Muscle of back (tissue), 11 donors: ENCODE results near the gene ATXN7L1. TPM values are rescaled to one million over a fixed set of nuclear protein-coding genes. Genes with fewer than 3 reads are reported as not detected.
A peak's percentile ranks its signal among the peaks of the same experiment; 100 is the strongest.
"Not testable (repeated sequence)": the region's sequence is repeated elsewhere in the genome, so short reads cannot be mapped to it uniquely, and the experiment has no call there.

Experiments
- DNase-seq, 3 donors: peaks; one replicate each; pipeline versions ENCODE4 v3.0.0 to v3.0.0-alpha.2; 2013
- polyA plus RNA-seq, 10 donors: library from polyadenylated mRNA; unstranded; fragments of 120-200 nt; gene quantifications; one replicate each; pipeline ENCODE4 v1.2.1, GENCODE V29; 2013; ENCODE audit not compliant: insufficient read length in 10 of 10

ATXN7L1 gene
- polyA plus RNA-seq, 10 donors: 5.1 to 9.1 (median 6.0) TPM

DNA sequence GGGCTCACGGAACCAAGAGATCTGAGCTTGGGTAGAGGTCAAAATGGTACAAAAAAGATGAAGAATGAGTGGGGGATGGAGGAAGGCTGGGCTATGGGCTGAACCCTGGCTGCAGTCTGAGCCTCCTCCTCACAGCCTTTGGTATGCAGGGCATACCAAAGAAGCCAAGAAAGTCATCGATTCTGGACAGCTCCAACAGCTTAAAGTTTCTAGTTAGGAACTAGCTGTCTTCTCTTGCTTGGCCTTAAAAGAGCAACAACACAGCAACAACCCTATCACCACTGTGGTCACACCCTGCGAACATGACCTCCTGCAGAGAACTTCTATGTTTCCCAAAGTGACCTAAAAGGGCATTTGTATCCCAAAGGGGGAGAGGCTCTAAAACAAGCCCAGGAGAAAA, 169.0 kb downstream of the ATXN7L1 start:
- no peak for DNase-seq

DNA sequence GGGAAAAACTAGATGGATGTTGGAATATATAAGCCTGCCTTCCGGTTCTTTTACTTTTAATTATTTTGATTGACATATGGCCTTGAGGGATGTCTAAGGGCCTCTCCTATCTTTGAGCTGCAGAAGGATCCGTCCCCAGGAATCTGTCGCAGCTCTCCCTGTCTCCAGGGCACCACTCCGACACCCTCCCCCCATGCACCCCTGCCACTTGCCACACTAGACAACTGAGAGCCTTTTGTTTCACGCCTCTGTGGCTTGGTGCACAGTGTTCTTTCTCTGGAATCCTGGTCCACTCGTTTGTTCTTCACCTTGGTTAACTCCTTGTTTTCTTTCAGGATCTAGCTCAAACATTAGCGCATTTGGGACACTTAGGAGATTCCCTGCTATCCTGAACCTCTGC, 171.0 kb downstream of the ATXN7L1 start:
- no peak for DNase-seq

DNA sequence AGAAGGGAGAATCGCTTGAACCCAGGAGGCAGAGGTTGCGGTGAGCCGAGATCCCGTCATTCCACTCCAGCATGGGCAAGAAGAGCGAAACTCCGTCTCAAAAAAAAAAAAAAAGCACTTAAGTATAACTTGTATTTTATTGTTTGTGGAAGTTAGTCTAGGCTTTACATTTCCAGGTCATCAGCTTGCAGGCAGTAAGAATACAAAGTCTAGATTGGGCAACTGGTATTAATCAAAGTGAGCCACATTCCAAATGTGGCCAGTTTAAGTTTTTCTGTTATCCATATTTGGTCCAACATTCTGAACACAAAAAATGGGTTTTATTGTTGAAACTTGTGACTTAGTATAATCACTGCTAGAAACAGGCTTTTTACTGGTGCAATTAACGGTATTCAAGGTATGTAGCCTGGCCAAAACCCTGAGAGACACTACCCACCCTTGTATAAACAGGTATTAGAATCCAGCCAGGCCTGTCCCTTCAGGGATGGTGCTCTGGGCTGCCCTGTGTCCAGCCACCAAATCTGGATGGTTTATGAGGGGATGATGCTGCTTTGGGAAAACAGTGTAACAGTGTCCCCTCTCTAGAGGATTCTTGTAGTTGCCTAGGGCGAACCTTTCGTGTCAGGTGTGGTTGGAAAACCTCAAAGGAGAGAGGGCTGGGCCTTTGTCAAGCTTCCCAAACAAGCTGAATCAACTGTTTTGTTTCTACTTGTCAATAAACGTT, 173.0 kb downstream of the ATXN7L1 start:
- DNase-seq: no peak

DNA sequence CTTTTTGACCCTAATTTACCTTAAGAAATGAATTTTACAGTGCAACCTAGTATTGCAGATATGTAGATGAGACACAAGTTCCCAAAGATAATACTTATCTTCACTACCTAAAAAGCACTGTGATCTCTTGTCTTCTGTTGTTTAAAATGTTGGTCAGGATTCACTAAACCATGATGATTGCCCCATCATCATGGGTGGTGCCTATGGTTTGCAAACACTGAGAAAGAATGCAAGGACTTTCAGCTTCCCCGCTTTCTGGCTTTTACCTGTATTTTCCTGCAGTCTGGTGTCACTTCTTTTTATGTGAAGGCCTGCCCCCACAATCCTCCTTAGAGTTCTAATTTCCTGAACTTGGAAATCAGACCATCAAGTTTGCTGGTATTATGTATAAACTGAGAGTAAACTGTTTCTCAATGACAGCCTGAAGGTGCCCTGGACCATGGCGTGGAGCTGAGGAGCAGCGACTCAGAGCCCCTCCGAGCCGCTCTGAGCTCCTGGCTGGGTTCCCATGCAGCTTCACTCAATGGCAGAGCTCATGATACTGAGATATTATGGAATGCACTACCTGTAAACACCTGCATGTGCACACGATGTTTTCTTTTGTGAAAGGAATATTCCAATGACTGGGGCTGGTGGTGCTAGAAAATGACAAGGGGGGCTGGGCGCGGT, 176.7 kb downstream of the ATXN7L1 start:
- DNase-seq: no peak

DNA sequence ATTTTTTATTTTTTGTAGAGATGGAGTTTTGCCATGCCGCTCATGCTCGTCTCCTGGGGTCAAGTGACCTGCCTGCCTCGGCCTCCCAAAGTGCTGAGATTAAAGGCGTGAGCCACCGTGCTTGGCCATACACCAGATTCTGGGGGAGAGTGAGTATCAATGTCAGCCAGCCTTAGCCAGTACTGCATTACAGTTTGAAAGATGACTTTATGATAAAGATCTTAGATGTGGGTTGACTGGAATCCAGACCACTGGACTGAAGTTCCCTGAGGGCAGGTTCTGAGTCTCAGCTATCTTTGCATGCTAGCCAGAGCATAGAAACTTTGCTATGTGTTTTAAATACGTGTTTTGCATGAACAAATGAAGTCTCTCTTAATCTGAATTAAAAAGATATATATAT, 177.9 kb downstream of the ATXN7L1 start:
- no peak for DNase-seq

DNA sequence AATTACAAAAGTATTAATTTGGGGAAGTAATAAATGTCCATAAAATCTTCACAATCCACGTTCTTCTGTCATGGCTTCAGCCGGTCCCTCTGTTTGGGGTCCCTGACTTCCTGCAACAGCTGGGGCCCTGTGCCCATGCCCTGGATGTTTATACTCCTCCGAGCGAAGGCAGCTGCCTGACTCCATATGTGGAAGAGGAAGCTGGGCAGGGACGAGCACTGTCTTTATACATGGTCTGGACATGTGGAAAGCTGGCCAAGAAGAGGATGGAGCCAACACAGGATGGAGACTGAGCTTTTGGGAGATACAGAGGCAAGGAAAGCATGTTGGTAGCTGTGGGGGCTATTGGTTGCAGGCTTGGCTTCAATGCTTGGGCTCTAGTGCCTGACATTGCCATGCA, 178.6 kb downstream of the ATXN7L1 start:
- no peak for DNase-seq

DNA sequence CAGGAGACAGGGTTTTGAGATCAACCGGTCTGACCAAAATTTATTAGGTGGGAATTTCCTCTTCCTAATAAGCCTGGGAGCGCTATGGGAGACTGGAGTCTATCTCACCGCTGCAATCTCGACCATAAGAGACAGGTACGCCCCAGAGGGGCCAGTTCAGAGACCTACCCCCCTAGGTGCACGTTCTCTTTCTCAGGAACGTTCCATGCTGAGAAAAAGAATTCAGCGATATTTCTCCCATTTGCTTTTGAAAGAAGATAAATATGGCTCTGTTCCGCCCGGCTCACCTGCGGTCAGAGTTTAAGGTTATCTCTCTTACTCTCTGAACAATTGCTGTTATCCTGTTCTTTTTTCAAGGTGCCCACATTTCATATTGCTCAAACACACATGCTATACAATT, 179.2 kb downstream of the ATXN7L1 start:
- DNase-seq: not testable (repeated sequence)

DNA sequence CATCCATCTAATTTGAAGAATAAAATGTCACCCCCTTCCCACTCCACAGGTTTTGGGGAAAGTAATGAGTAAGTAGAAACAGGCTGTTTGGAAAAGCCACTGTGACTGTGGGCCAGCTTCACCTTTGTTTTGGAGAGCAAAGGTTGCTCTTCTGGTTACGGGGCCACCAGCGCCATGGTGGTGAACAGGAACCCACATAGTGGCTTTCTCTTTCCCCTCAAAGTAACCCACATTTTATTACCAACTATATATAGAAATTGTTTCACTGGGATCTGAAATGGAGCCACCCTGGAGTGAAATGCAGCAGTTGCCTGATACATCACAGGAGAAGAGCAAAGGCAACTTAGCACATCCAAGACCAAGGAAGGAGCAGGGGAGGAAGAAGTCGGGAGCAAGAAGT, 182.8 kb downstream of the ATXN7L1 start:
- no peak for DNase-seq

DNA sequence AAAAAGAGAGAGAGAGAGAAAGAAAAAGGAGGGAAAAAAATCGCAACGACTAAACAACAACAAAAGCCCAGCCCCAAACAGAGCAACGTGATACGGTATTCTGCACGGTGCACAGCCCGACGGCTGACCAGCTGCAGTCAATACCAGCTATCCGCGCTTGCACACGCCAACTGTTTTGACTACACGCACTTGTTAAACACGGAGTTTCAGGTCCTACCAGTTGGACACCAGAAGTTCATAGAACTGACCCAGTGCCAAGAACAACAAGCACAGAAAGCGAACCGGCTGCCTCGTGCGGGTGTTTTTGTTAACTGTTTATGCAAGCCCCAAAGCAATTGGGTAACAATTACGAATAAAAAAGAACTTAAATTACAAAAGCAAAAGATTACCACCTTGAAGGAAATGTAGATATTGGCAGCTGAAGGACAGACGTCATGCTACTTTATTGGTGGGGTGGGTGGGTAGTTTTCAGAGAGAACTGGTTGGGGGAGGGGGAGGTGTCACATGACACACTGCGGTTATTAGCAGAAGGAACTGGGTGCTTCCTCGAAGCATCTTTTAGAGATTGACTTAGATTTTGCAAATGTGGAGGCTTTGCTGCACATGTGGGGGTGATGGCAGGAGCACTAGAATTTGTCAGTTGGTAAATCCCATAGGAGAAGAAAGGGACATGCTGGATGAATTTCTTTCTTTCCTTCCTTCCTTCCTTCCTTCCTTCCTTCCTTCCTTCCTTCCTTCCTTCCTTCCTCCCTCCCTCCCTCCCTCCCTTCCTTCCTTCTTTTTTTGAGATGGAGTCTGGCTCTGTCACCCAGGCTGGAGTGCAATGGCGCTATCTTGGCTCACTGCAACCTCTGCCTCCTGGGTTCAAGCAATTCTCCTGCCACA, 184.5 kb downstream of the ATXN7L1 start:
- peak; percentile 53 to 85 (median 56) for DNase-seq

DNA sequence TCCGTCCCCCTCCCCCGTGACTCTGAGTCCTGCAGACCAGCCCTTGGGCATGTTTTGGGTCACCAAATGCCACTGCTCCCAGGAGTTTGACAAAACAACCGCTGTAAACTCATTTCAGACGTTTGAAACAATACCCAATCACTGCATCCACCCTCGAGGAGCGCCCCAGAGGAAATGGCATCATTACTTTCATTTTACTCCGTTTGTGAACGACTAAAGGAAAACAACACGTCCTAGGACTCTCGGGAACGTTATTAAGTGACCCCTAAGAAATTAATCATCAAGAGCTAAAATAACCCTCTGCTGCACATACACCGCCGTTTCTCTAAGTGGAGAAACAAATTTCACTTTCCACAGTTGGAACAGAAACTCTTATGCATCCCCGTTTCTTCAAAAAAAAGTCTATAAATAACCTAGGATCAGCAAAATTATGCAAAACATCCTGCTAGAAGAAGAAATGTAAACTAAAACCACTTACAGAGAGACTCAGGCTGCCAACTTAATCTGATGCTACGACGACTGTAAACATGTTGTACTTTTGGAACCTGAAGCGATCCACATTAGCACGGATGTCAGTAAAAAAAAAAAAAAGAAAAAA, 185.2 kb downstream of the ATXN7L1 start:
- peak; percentile 20 to 69 (median 30) for DNase-seq

DNA sequence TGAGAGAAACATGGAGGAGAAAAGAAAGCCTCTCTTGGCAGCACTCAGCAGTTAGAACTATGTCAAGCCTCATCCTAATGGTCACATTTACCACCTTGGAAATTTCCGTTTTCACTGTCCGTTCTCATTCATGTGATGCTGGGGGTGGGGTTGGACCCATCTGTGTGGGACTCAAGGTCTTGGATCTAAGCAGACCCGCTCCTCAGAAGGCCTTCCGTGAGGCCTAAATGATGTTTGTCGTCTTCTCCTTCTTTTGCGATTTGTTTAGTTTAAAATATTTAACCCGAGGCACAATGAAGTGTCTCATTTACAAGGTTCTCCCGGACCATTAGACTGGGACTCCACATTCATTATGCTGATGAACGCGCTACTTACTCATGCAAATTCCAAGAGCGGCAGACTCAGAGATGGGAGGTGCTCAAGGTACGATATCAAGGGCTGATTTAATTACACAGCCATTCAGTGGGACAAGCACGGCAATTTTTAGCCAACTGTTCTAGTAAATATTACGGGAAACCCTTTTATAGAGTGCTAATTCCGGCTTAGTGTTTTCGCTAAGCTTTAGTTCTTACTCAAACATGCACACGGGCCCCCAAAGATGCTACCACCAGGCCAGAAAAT, 186.0 kb downstream of the ATXN7L1 start:
- no peak for DNase-seq

DNA sequence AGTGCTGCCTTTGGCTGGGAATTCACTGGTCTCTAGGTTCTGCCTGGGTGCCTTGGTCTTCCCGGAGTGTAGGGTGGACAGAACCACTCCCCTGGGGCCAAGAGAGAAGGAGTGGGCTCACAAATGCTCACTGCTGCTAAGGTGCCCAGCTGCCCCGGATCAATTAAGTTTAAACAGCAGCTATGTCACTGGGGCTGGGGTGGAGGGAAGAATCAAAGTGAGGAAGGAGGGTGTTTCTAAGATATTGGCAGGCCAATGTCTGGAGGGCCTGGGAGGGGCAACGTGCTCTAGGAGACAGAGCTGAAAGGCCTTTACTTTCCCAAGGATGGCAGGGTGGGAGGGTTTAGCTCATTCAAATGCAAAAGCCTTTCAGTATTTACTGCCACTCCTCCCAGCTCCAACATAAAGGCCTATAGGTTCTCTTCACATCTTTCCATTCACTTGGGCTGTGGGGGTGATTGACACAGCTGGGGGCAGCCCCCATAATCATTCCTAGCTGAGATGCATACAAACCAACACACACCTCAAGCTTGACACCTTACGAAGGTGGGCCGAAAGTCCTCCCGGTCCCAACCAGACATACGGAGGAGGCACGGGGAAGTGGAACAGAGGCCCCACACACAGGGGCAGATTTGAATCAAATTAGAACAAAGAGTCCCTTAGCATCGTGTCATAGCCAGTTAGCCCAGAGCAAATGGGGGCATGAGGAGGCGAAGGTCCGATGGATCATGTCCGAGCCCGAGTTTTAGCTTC, 187.2 kb downstream of the ATXN7L1 start:
- DNase-seq: no peak

DNA sequence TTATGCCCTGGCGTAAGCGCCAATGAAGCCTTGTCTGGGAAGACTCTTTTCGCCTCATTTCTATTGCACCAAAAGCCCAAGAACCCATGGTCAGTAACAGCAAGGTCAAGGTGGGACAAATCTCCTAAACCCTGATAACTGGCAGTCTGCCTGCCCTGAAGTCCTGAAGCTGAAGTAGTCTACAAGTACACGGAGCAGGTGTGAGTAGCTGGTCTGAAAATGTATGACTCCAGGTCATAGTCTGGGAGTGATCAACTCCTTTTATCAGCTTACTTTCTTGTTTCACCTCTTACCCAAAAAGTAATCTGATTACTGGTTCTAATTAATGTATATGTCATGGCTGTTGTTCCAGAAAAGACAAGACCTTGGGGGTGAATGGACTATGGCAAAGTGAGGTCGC, 187.8 kb downstream of the ATXN7L1 start:
- DNase-seq: no peak

DNA sequence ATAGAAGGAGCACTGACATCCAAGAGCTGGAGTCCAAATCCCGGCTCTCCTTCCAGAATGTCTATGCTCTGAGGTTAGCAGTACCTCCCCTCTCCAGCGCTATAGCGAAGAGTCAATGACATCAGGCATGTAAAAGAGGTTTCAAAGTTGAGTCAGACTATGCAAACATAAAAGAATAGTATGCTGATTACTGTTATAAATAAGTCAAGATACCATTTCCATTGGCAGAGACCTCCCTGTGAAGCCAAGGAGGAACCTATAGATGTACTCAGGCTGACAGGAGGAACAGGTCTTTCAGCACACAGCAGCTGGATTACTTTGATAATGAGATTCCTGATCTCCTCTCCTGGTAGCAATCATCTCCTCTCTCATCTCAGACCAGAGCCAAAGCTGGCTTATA, 191.2 kb downstream of the ATXN7L1 start:
- DNase-seq: no peak

DNA sequence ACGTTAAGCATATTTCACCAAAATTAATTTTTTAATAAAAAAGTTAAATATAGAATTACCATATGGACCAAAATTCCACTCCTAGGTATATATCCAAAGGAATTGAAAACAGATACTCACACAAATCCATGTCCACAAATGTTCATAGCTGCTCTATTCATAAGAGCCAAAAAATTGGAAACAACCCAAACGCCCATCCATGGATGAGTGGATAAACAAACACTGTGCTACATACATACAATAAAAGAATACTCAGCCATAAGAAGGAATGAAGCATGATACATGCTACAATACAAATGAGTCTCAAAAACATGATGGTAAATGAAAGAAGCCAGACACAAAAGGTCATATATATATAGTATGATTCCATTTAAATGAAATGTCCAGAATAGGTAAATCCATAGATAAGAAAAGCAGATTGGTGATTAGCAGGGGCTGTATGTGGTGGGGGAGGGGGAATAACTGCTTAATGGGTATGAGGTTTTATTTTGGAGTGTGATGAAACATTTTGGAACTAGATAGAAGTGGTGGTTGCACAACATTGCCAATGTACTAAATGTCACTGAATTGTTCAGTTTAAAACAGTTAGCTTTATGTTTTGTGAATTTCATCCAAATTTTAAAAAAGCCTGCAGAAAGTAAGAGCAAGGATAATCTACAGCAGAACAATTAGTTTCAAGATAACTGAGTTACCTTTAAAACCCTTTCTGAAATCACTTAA, 193.9 kb downstream of the ATXN7L1 start:
- DNase-seq: no peak

DNA sequence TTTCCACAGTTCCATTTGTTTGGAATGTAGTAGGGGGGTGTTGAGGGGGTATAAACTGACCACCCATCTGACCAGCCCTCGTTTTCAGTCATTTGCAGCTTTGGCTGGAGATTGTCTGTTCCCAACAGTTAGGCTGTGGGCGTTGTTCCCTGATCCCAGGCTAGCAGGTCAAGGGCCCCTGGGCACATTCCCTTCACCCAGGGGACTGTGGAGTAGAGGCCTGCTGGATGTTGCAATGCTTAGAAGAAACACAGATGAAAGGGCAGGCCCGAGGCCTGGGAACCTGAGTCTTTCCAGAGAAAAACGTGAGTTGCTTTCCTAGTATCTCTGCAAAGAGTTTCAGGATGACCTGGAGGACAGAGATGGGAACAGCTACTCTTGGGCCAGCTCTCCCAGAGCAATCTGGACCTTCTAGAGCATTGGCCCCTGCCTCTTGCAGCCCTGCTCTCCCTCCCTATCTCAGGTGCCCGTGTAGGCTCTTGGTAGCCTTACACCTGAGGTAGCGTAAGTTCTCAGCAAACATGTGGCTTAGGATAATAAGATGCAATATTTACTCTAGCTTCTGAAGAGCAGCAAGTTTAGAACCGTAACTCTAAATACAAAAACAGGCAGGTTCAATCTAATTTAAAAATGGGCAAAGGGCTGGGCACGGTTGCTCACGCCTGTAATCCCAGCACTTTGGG, 195.8 kb downstream of the ATXN7L1 start:
- no peak for DNase-seq

DNA sequence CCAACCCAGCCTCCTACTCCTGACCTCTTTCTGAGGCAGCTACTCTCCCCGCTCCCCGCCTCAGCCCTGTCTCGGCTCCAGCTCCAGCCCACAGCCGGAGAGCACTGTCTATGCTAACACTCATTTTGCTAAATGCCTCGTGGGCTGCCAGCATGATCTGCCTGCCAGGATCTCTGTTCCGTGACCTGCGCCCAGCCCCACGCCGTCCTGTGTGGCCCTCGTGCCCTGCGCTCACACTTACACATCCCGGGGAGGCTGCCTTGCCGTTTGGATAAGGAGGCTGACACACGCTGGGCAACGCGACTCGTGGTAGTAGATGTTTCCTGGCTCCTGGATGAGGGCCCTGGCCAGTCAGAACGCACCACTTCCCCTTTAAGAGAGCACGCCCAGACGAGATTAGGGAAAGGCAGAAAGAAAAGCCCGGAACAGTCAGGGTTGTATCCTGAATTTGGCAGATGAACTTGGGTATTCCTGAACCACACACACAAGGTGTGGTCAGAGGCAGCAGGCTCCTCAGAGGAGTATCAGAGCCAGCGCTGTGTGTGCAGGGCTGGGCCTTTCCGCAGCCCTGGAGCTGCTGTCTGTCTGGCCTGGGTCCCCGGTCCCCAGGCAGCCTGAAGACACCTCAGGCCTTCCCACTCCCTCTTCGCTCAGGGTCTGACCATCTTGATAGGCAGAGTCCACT, 197.4 kb downstream of the ATXN7L1 start:
- peak in 2 of 3 donors; percentile 63 to 81 for DNase-seq

DNA sequence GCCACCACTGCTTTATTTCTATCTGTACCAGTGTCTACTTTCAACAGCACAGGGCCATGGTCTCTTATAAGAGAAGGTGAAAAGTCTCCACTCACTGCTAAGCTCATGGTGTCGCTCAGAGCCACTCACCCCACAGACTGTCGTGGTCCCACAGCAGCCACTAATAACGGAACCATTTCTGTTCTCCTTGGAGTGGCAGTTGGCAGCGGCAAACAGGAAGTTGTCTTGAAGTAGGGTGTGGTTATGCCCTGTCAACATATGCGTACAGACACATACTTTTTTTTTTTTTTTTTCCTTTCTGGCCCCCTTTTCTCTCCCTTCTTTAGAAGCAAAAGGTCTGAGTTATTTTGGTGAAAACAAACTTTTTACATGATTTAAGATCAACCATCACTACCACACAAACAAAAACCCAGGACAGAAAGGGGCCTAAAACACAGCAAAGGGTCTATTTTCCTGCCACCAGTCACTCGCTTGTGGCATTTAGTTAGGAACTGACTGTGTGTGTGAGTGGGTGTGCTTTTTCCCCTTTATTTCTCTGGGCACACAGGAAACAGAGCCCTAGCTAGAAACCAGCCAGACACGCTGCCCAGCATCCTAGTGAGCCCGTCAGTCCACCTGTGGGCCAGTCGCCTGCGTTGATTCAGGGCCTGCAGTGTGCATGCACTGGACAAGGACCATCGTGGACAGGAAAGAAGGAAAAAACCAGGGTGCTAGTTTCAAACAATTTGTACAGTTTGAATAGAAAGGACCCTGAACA, 198.4 kb downstream of the ATXN7L1 start:
- no peak for DNase-seq
